Measurements from ENCODE around the gene SAMM50.
A peak's percentile ranks its signal among the peaks of the same experiment; 100 is the strongest.

The SAMM50 gene

GRCh38 chr22:43946384-43946667 lies 8.9 kb upstream of the SAMM50 start:
- Histone ChIP-seq H3K9me3 (ENCODE audit: control insufficient read depth, insufficient read depth, low read depth, low read length) (no peaks in the 10 kb centered on the region), H3K4me1 (ENCODE audit: control insufficient read depth, insufficient read depth, low read length) (no peaks in the 10 kb centered on the region), H3K9ac (ENCODE audit: low read length) (no peak overlapping the region), H3K27ac (ENCODE audit: low read depth, low read length) (no peak overlapping the region), H3K27me3 (ENCODE audit: control insufficient read depth, insufficient read depth, low read length) (no peaks in the 10 kb centered on the region), H3K36me3 (ENCODE audit: control insufficient read depth, insufficient read depth, low read length) (peaks cover 61% of the 10 kb centered on the region), H3K4me3 (ENCODE audit: low read depth, low read length) (no peak overlapping the region)

DNA sequence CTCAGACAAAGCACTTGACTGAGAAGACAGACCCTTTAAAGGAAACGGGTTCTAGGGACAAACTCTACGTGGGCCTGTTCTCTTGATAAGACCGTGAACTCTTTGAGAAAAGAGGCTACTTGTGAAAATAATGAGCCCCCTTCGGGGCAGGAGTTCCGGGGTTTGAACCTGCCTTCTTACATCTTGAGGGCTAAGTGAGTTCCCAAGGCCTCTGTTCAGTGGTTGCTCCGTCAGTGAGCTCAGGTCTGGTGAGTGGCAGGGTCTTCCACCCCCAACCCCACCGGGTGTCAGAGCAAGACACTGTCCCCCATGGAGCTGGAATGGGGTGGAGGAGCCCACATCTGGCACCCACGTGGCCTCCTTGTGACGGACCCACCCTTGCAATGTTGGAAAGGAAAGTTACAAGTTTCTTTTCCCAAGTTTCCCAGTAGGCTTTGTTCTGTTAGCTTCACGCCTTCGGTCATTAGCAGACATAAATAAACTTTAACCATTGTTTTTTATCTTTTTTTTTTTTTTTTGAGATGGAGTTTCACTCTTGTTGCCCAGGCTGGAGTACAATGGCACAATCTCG lies 6.3 kb upstream of the SAMM50 start:
- Histone ChIP-seq H3K36me3 (ENCODE audit: control insufficient read depth, insufficient read depth, low read length) (peaks cover 38% of the 10 kb centered on the region), H3K27me3 (ENCODE audit: control insufficient read depth, insufficient read depth, low read length) (no peaks in the 10 kb centered on the region), H3K9me3 (ENCODE audit: control insufficient read depth, insufficient read depth, low read depth, low read length) (no peaks in the 10 kb centered on the region), H3K4me3 (ENCODE audit: low read depth, low read length) (no peak overlapping the region), H3K4me1 (ENCODE audit: control insufficient read depth, insufficient read depth, low read length) (peaks cover 1% of the 10 kb centered on the region; the same call in 1 of the 2 replicates), H3K9ac (ENCODE audit: low read length) (no peak overlapping the region), H3K27ac (ENCODE audit: low read depth, low read length) (no peak overlapping the region)

GRCh38 chr22:43951391-43951790 lies 3.9 kb upstream of the SAMM50 start:
- H3K27ac ChIP-seq (ENCODE audit: low read depth, low read length), result no peak overlapping the region
- no peak overlapping the region for H3K9ac ChIP-seq (ENCODE audit: low read length)

DNA sequence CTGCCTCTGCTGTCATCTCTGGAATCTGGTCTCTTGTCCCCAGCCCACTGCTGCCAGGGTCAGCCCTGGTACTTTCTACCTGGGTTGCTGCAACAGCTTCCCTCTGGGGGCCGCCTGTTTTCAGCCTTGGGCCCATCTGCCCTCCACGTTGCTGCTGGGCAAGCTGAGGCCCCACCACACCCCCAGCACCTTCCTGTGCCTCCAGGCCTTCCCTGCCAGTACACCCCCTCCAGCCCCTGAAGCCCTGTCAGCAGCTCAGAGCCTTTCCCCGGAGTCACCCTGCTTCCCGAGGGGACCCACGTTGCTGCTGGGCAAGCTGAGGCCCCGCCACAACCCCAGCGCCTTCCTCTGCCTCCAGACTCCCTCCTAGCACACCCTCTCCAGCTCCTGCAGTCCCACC lies 3.3 kb upstream of the SAMM50 start:
- Histone ChIP-seq H3K9ac (ENCODE audit: low read length) (no peak overlapping the region), H3K4me1 (ENCODE audit: control insufficient read depth, insufficient read depth, low read length) (peaks cover 16% of the 10 kb centered on the region), H3K36me3 (ENCODE audit: control insufficient read depth, insufficient read depth, low read length) (peaks cover 14% of the 10 kb centered on the region)

More at GRCh38 chr22:43951391-43951790, 3.9 kb upstream of the SAMM50 start:
- Histone ChIP-seq H3K27me3 (ENCODE audit: control insufficient read depth, insufficient read depth, low read length) (no peaks in the 10 kb centered on the region), H3K4me3 (ENCODE audit: low read depth, low read length) (no peak overlapping the region), H3K9me3 (ENCODE audit: control insufficient read depth, insufficient read depth, low read depth, low read length) (no peaks in the 10 kb centered on the region), H3K4me1 (ENCODE audit: control insufficient read depth, insufficient read depth, low read length) (peaks cover 11% of the 10 kb centered on the region), H3K36me3 (ENCODE audit: control insufficient read depth, insufficient read depth, low read length) (peaks cover 18% of the 10 kb centered on the region)

DNA sequence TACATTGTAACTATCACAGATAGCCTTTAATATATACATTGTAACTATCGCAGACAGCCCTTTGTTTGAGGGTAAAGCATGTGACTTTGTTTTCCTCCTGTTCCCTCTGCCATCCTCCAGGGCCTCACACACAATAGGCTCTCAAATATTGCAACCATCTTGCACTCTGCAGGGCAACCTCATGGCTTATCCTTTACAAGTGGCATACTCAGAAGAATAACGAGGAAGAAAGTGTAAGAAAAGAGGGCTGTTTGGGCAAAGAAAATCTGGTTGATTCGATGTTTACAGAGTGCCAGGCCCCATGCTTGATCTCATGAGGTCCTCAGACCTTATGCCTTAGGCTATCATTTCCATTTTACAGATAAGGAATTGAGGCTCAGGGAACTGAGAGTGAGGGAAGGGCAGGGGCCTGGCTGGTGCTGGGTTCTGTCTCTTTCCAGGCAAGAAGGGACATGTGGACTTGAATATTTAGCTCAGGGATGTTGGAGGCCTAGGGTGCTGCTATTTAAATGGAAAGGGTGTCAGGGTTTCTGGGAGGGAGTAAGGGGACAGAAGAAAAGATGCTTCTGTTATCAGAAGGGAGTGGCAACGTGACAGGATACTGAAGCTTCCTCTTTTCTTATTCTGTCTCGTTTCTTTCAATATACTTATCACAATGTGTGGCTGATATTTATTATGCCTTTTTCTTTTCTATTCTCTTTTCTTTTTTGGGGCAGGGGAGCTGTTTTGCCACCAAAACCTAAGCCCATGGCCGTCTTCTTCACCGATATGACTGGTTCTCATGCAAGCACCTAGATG lies 1.1 kb upstream of the SAMM50 start:
- no peak overlapping the region for H3K27ac ChIP-seq (ENCODE audit: low read depth, low read length)
- peaks cover 20% of the 10 kb centered on the region for H3K4me1 ChIP-seq (ENCODE audit: control insufficient read depth, insufficient read depth, low read length)
- H3K27me3 ChIP-seq (ENCODE audit: control insufficient read depth, insufficient read depth, low read length), result no peaks in the 10 kb centered on the region
- no peaks in the 10 kb centered on the region for H3K9me3 ChIP-seq (ENCODE audit: control insufficient read depth, insufficient read depth, low read depth, low read length)
- peaks cover 4% of the 10 kb centered on the region; the same call in 1 of the 2 replicates for H3K36me3 ChIP-seq (ENCODE audit: control insufficient read depth, insufficient read depth, low read length)
- peak overlapping the region; percentile 79 for H3K9ac ChIP-seq (ENCODE audit: low read length)
- H3K4me3 ChIP-seq (ENCODE audit: low read depth, low read length), result peak overlapping the region; percentile 92

More for the DNA sequence above, 3.3 kb upstream of the SAMM50 start:
- Histone ChIP-seq H3K9me3 (ENCODE audit: control insufficient read depth, insufficient read depth, low read depth, low read length) (no peaks in the 10 kb centered on the region), H3K4me3 (ENCODE audit: low read depth, low read length) (no peak overlapping the region), H3K27ac (ENCODE audit: low read depth, low read length) (no peak overlapping the region), H3K27me3 (ENCODE audit: control insufficient read depth, insufficient read depth, low read length) (no peaks in the 10 kb centered on the region)

- Histone ChIP-seq H3K4me3 (ENCODE audit: low read depth, low read length) (peak overlapping the region; percentile 92), H3K9ac (ENCODE audit: low read length) (peak overlapping the region; percentile 79), H3K9me3 (ENCODE audit: control insufficient read depth, insufficient read depth, low read depth, low read length) (no peaks in the 10 kb centered on the region), H3K27me3 (ENCODE audit: control insufficient read depth, insufficient read depth, low read length) (no peaks in the 10 kb centered on the region), H3K27ac (ENCODE audit: low read depth, low read length) (peak overlapping the region; percentile 73; the same call in 1 of the 2 replicates), H3K36me3 (ENCODE audit: control insufficient read depth, insufficient read depth, low read length) (no peaks in the 10 kb centered on the region), H3K4me1 (ENCODE audit: control insufficient read depth, insufficient read depth, low read length) (peaks cover 20% of the 10 kb centered on the region)
These were observed 891 bp downstream of the SAMM50 start for GRCh38 chr22:43955883-43956782.

GRCh38 chr22:43956805-43957463 lies 1.7 kb downstream of the SAMM50 start:
- Histone ChIP-seq H3K9me3 (ENCODE audit: control insufficient read depth, insufficient read depth, low read depth, low read length) (no peaks in the 10 kb centered on the region), H3K27me3 (ENCODE audit: control insufficient read depth, insufficient read depth, low read length) (no peaks in the 10 kb centered on the region), H3K9ac (ENCODE audit: low read length) (no peak overlapping the region), H3K36me3 (ENCODE audit: control insufficient read depth, insufficient read depth, low read length) (no peaks in the 10 kb centered on the region), H3K4me1 (ENCODE audit: control insufficient read depth, insufficient read depth, low read length) (peaks cover 20% of the 10 kb centered on the region), H3K27ac (ENCODE audit: low read depth, low read length) (no peak overlapping the region), H3K4me3 (ENCODE audit: low read depth, low read length) (peak overlapping the region; percentile 92)

DNA sequence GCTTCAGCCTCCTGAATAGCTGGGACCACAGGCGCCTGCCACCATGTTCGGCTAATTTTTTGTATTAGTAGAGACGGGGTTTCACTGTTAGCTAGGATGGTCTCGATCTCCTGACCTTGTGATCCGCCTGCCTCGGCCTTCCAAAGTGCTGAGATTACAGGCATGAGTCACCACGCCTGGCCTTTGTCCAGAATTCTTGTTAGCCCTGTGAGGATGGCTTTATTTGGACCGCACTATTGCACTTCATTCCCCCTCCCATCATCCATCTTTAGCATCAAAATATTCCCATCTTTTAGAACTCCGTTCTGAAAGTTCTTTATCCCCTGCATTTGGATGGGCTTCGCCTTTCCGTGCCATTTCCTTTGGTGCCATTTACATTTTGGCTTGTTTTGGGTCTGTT lies 2.6 kb downstream of the SAMM50 start:
- Histone ChIP-seq H3K27me3 (ENCODE audit: control insufficient read depth, insufficient read depth, low read length) (no peaks in the 10 kb centered on the region), H3K9ac (ENCODE audit: low read length) (no peak overlapping the region), H3K27ac (ENCODE audit: low read depth, low read length) (no peak overlapping the region), H3K9me3 (ENCODE audit: control insufficient read depth, insufficient read depth, low read depth, low read length) (no peaks in the 10 kb centered on the region), H3K4me1 (ENCODE audit: control insufficient read depth, insufficient read depth, low read length) (peaks cover 20% of the 10 kb centered on the region), H3K4me3 (ENCODE audit: low read depth, low read length) (no peak overlapping the region), H3K36me3 (ENCODE audit: control insufficient read depth, insufficient read depth, low read length) (peaks cover under 1% of the 10 kb centered on the region; the same call in 1 of the 2 replicates)

GRCh38 chr22:43964314-43964857 lies 9.1 kb downstream of the SAMM50 start:
- H3K27ac ChIP-seq (ENCODE audit: low read depth, low read length), result no peak overlapping the region
- peaks cover 56% of the 10 kb centered on the region for H3K36me3 ChIP-seq (ENCODE audit: control insufficient read depth, insufficient read depth, low read length)

DNA sequence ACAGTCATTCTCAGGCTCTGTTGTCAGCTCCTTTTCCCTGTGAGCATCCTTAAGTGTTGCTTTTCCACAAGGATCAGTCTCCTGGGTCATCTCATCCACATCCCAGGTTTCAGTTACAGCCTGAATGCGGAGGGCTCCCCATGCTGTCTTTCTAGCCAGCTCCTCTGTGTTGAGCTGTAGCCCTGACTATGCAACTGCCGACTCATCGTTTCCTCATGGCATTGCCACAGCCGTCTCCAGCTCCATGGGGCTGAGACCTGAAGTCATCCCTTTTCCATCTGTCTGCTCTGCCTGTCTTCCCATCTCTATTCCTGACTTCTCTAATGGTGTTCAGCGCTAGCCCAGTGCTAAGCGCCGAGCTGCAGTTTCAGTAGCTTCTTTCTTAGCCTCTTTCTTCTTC lies 11.8 kb downstream of the SAMM50 start:
- peaks cover 76% of the 10 kb centered on the region for H3K36me3 ChIP-seq (ENCODE audit: control insufficient read depth, insufficient read depth, low read length)
- H3K4me1 ChIP-seq (ENCODE audit: control insufficient read depth, insufficient read depth, low read length), result no peaks in the 10 kb centered on the region
- H3K9ac ChIP-seq (ENCODE audit: low read length), result no peak overlapping the region
- H3K27me3 ChIP-seq (ENCODE audit: control insufficient read depth, insufficient read depth, low read length), result no peaks in the 10 kb centered on the region
- H3K9me3 ChIP-seq (ENCODE audit: control insufficient read depth, insufficient read depth, low read depth, low read length), result no peaks in the 10 kb centered on the region
- H3K4me3 ChIP-seq (ENCODE audit: low read depth, low read length), result no peak overlapping the region
- no peak overlapping the region for H3K27ac ChIP-seq (ENCODE audit: low read depth, low read length)

More at GRCh38 chr22:43964314-43964857, 9.1 kb downstream of the SAMM50 start:
- Histone ChIP-seq H3K9ac (ENCODE audit: low read length) (no peak overlapping the region), H3K9me3 (ENCODE audit: control insufficient read depth, insufficient read depth, low read depth, low read length) (no peaks in the 10 kb centered on the region), H3K27me3 (ENCODE audit: control insufficient read depth, insufficient read depth, low read length) (no peaks in the 10 kb centered on the region), H3K4me1 (ENCODE audit: control insufficient read depth, insufficient read depth, low read length) (no peaks in the 10 kb centered on the region), H3K4me3 (ENCODE audit: low read depth, low read length) (no peak overlapping the region)

Data from HUES6 (cell line).